Measurements from ENCODE around the gene CCDC27. TPM values are rescaled to one million over a fixed set of nuclear protein-coding genes. Genes with fewer than 3 reads are reported as not detected.

Gene CCDC27
- total and polyA plus RNA-seq, 2 of the 8 experiments (the other 6 are each of a cell fraction or from before 2014, with no cell fraction given) = 0.15 TPM; not detected in 1

DNA sequence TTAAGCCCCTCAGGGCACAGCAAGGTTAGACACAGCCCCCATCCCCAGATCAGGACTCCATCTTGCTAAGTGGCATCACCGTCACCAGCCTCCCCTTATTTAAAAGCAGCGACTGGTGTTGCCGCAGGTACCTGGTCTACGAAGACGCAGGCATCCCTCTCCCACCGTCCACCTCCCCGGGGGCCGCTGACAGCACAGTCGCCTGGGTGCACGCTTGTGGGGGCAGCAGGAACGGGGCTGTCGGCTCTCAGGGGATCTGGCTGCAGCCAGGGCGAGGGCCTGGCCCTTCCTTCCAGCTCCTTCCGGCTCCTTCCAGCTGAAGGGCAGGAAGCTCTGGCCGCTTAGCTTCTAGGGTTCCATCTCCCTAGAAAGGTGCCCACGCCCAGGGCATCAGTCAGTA is 17.6 kb upstream of the CCDC27 start:
- Histone ChIP-seq H3K27me3 (replicated peaks in 1 of 4; ENCODE audit: control insufficient read depth in 3 of 4, extremely low read depth in 1 of 4, insufficient read depth in 3 of 4, low read length in 3 of 4) (no peaks in the 10 kb centered on the region; a peak in 2 of 7 replicates), H3K23me2 (ENCODE audit: low read depth, low read length) (no peaks in the 10 kb centered on the region; the same call in 1 of the 2 replicates), H4K8ac (ENCODE audit: extremely low read depth, insufficient read depth, low read length) (no peak overlapping the region), H3K23ac (ENCODE audit: insufficient read length) (no peak overlapping the region), H2BK120ac (replicated peaks; ENCODE audit: low read depth, low read length) (no peak overlapping the region), H3K4ac (replicated peaks; ENCODE audit: insufficient read length, low read depth, low read length) (no peak overlapping the region), H3K4me2 (ENCODE audit: insufficient read depth in 1 of 2, low read depth in 2 of 2, low read length in 2 of 2) (no peak overlapping the region), H3K9me3 (ENCODE audit: insufficient read depth in 2 of 2, low read depth in 1 of 2, low read length in 1 of 2) (no peaks in the 10 kb centered on the region), H2BK12ac (ENCODE audit: low read depth, low read length) (no peak overlapping the region), H3K79me1 (ENCODE audit: low read depth, low read length) (no peaks in the 10 kb centered on the region; the same call in 1 of the 2 replicates), H2BK20ac (ENCODE audit: low read length) (no peak overlapping the region), H3K36me3 (ENCODE audit: control insufficient read depth in 2 of 4, insufficient read depth in 4 of 4, low read length in 3 of 4) (peaks cover 5 to 28% (median 22%) of the 10 kb centered on the region in 4 experiments; a peak in 7 of 8 replicates), H2BK15ac (ENCODE audit: low read length) (no peak overlapping the region), H3K56ac (replicated peaks; ENCODE audit: insufficient read length, low read depth, low read length) (no peak overlapping the region), H3K27ac (ENCODE audit: low read depth, low read length) (no peak overlapping the region), H4K5ac (ENCODE audit: insufficient read length, low read depth, low read length) (no peak overlapping the region), H4K20me1 (replicated peaks in 1 of 2; ENCODE audit: control insufficient read depth in 1 of 2, insufficient read depth in 2 of 2, low read length in 2 of 2) (peaks cover 0 to 9% of the 10 kb centered on the region in 2 experiments), H3K4me3 (ENCODE audit: extremely low read depth in 1 of 4, insufficient read depth in 2 of 4, low read depth in 3 of 4, low read length in 4 of 4) (no peak overlapping the region), H2AK5ac (ENCODE audit: low read depth, low read length) (no peak overlapping the region), H3K14ac (ENCODE audit: insufficient read length) (no peak overlapping the region), H2AFZ (ENCODE audit: low read length) (no peak overlapping the region), H4K91ac (replicated peaks; ENCODE audit: insufficient read length, low read length) (no peak overlapping the region), H3K79me2 (ENCODE audit: control insufficient read depth in 1 of 2, insufficient read depth in 2 of 2, low read length in 2 of 2) (no peaks in the 10 kb centered on the region), H3K9ac (replicated peaks in 1 of 4; ENCODE audit: extremely low read depth in 1 of 4, low read depth in 3 of 4, low read length in 3 of 4) (no peak overlapping the region), H2BK5ac (ENCODE audit: low read depth, low read length) (no peak overlapping the region), H3K18ac (ENCODE audit: extremely low read depth, low read length) (no peak overlapping the region), H3K4me1 (replicated peaks in 1 of 4; ENCODE audit: control insufficient read depth in 3 of 4, insufficient read depth in 4 of 4, low read length in 3 of 4) (peaks cover 0 to 19% (median 13%) of the 10 kb centered on the region in 4 experiments; a peak in 5 of 7 replicates)
- no peak for FAIRE-seq
- TF ChIP-seq EGR1 (IDR thresholded peaks at IDR 0.05; ENCODE audit: borderline replicate concordance, low read depth, low read length) (no peak), SAP30 (IDR thresholded peaks at IDR 0.05; ENCODE audit: insufficient read depth, insufficient replicate concordance, low read length) (no peak), SRF (IDR thresholded peaks at IDR 0.05; ENCODE audit: low read depth, low read length) (no peak), EZH2 (IDR thresholded peaks at IDR 0.05; ENCODE audit: low read depth, low read length, severe bottlenecking) (no peak)
- ChIA-PET POLR2A (ENCODE audit: partially characterized antibody) (interaction anchor here (0.5 to 2.6 kb wide), 12 partner anchors 11 to 111 kb away, joined by 3 to 12 read pairs (median 4); no protein-coding TSS in a partner anchor), CTCF (ENCODE audit: partially characterized antibody) (interaction anchor here (1.1 to 3.6 kb wide), 5 partner anchors 10 to 144 kb away, joined by 3 to 17 read pairs (median 5); no protein-coding TSS in a partner anchor)
- 95% methylated on average over 15 of the region's 16 CpGs; no CpG with 5 or more reads in 1 of the 2 experiments for WGBS, 2 experiments (ENCODE audit: extremely low coverage in 1 of 2, insufficient coverage in 1 of 2, insufficient read length in 1 of 2, insufficient replicate concordance in 2 of 2, low coverage in 1 of 2, low lambda C conversion rate in 2 of 2, missing lambda C conversion rate in 1 of 2)
- no peak for DNase-seq (ENCODE audit: low read depth in 1 of 2, low spot score in 2 of 2)

Data from H1 (cell line).